ENCODE data around the gene CD2AP. TPM values are rescaled to one million over a fixed set of nuclear protein-coding genes. Genes with fewer than 3 reads are reported as not detected.

CD2AP gene
- total and polyA plus RNA-seq, 2 donors (not counting 1 experiment from before 2014, with no cell fraction given): 4.7 to 43.3 TPM

GRCh38 chr6:47579040-47579439, 101.5 kb downstream of the CD2AP start:
- H3K27me3 ChIP-seq (replicated peaks in 1 of 4; ENCODE audit: control extremely low read depth in 1 of 4, control insufficient read depth in 3 of 4, insufficient read depth in 4 of 4, low read length in 3 of 4): no peaks in the 10 kb centered on the region
- Mint-ChIP-seq H3K27me3 (no peaks in the 10 kb centered on the region), H3K4me1 (peaks cover 2% of the 10 kb centered on the region), H3K27ac (no peak overlapping the region), H3K4me3 (no peak overlapping the region), H3K9me3 (ENCODE audit: insufficient read depth) (no peaks in the 10 kb centered on the region)
- H2AFZ ChIP-seq (ENCODE audit: insufficient read depth, low read depth, low read length, poor library complexity, severe bottlenecking): no peak overlapping the region
- H3K4me2 ChIP-seq (replicated peaks; ENCODE audit: low read depth, low read length, poor library complexity, severe bottlenecking): no peak overlapping the region
- no peak for DNase-seq
- CTCF ChIA-PET: interaction anchor here (0.6 kb wide), 1 partner anchor 14 kb away, joined by 4 read pairs; no protein-coding TSS in a partner anchor
- H3K79me2 ChIP-seq (ENCODE audit: control insufficient read depth, insufficient read depth, low read length): no peaks in the 10 kb centered on the region
- ATAC-seq (ENCODE audit: low read depth): no peak
- POLR2A ChIA-PET: no interaction called here
- H3K9ac ChIP-seq (ENCODE audit: low read length): no peak overlapping the region
- WGBS (ENCODE audit: insufficient coverage): 96% methylated on average over 2 of the region's 4 CpGs
- intact Hi-C loops (cut with micrococcal nuclease): no loop called here
- no peak overlapping the region for H3K27ac ChIP-seq (ENCODE audit: low read length in 2 of 2)
- H3K4me1 ChIP-seq (ENCODE audit: control insufficient read depth in 2 of 2, insufficient read depth in 2 of 2, low read length in 2 of 2): no peaks in the 10 kb centered on the region
- H3K9me3 ChIP-seq (ENCODE audit: control extremely low read depth in 1 of 3, control insufficient read depth in 2 of 3, insufficient read depth in 1 of 3, low read length in 2 of 3): no peaks in the 10 kb centered on the region
- no peak for TF ChIP-seq EZH2 (IDR thresholded peaks at IDR 0.05; ENCODE audit: borderline replicate concordance, insufficient read depth, low read depth, low read length, poor library complexity, severe bottlenecking)
- TF ChIP-seq, protein P1, sequence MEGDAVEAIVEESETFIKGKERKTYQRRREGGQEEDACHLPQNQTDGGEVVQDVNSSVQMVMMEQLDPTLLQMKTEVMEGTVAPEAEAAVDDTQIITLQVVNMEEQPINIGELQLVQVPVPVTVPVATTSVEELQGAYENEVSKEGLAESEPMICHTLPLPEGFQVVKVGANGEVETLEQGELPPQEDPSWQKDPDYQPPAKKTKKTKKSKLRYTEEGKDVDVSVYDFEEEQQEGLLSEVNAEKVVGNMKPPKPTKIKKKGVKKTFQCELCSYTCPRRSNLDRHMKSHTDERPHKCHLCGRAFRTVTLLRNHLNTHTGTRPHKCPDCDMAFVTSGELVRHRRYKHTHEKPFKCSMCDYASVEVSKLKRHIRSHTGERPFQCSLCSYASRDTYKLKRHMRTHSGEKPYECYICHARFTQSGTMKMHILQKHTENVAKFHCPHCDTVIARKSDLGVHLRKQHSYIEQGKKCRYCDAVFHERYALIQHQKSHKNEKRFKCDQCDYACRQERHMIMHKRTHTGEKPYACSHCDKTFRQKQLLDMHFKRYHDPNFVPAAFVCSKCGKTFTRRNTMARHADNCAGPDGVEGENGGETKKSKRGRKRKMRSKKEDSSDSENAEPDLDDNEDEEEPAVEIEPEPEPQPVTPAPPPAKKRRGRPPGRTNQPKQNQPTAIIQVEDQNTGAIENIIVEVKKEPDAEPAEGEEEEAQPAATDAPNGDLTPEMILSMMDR (IDR thresholded peaks at IDR 0.05): no peak
- peaks cover 2 to 58% of the 10 kb centered on the region in 2 experiments for H3K36me3 ChIP-seq (replicated peaks in 1 of 2; ENCODE audit: control extremely low read depth in 1 of 2, control insufficient read depth in 1 of 2, extremely low read depth in 1 of 2, insufficient read depth in 2 of 2, low read length in 1 of 2)
- no peak overlapping the region for H3K4me3 ChIP-seq (ENCODE audit: control extremely low read depth in 1 of 5, extremely low read depth in 1 of 5, insufficient read depth in 1 of 5, low read depth in 2 of 5, low read length in 4 of 5)
- H4K20me1 ChIP-seq (ENCODE audit: control insufficient read depth, insufficient read depth, low read length, poor library complexity, severe bottlenecking): no peaks in the 10 kb centered on the region

DNA sequence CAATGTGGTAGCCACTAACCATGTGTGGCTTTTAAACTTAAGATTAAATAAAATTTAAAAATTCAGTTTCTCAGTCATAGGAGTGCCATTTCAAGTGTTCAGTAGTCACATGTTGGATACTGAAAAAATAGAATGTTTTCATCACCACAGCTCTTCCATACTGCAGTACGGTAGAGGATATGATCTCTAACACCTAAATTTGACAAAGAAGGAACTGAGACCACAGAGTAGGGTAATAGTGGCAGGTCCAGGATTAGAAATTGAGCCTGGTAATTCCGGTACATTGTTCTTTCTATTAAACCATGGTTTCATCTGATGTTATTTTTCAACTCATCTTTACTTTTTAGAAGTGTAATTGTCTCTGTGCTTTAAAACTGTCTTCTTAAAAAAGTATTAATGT, 104.0 kb downstream of the CD2AP start:
- H4K20me1 ChIP-seq (ENCODE audit: control insufficient read depth, insufficient read depth, low read length, poor library complexity, severe bottlenecking): no peaks in the 10 kb centered on the region
- Mint-ChIP-seq H3K27ac (no peak overlapping the region), H3K27me3 (no peaks in the 10 kb centered on the region), H3K9me3 (ENCODE audit: insufficient read depth) (no peaks in the 10 kb centered on the region), H3K4me3 (no peak overlapping the region), H3K4me1 (peaks cover 2% of the 10 kb centered on the region)
- TF ChIP-seq, protein P1 (IDR thresholded peaks at IDR 0.05): no peak
- TF ChIP-seq EZH2 (IDR thresholded peaks at IDR 0.05; ENCODE audit: borderline replicate concordance, insufficient read depth, low read depth, low read length, poor library complexity, severe bottlenecking): no peak
- WGBS (ENCODE audit: insufficient coverage): no CpG with 5 or more reads among the region's 2 CpGs
- peaks cover 4 to 47% of the 10 kb centered on the region in 2 experiments for H3K36me3 ChIP-seq (replicated peaks in 1 of 2; ENCODE audit: control extremely low read depth in 1 of 2, control insufficient read depth in 1 of 2, extremely low read depth in 1 of 2, insufficient read depth in 2 of 2, low read length in 1 of 2)
- H3K4me1 ChIP-seq (ENCODE audit: control insufficient read depth in 2 of 2, insufficient read depth in 2 of 2, low read length in 2 of 2): no peaks in the 10 kb centered on the region
- H3K9me3 ChIP-seq (ENCODE audit: control extremely low read depth in 1 of 3, control insufficient read depth in 2 of 3, insufficient read depth in 1 of 3, low read length in 2 of 3): no peaks in the 10 kb centered on the region
- H2AFZ ChIP-seq (ENCODE audit: insufficient read depth, low read depth, low read length, poor library complexity, severe bottlenecking): no peak overlapping the region
- no peak overlapping the region for H3K4me3 ChIP-seq (ENCODE audit: control extremely low read depth in 1 of 5, extremely low read depth in 1 of 5, insufficient read depth in 1 of 5, low read depth in 2 of 5, low read length in 4 of 5)
- no peak overlapping the region for H3K27ac ChIP-seq (ENCODE audit: low read length in 2 of 2)
- DNase-seq: no peak
- no peaks in the 10 kb centered on the region for H3K79me2 ChIP-seq (ENCODE audit: control insufficient read depth, insufficient read depth, low read length)
- no peak overlapping the region for H3K4me2 ChIP-seq (replicated peaks; ENCODE audit: low read depth, low read length, poor library complexity, severe bottlenecking)
- CTCF ChIA-PET: no interaction called here
- H3K9ac ChIP-seq (ENCODE audit: low read length): no peak overlapping the region
- no peak for ATAC-seq (ENCODE audit: low read depth)
- no peaks in the 10 kb centered on the region for H3K27me3 ChIP-seq (replicated peaks in 1 of 4; ENCODE audit: control extremely low read depth in 1 of 4, control insufficient read depth in 3 of 4, insufficient read depth in 4 of 4, low read length in 3 of 4)
- POLR2A ChIA-PET: no interaction called here
- intact Hi-C loops (cut with micrococcal nuclease): no loop called here

Measured in B cell (primary cell).